ENCODE measurements around the gene SNAPC4. TPM values are rescaled to one million over a fixed set of nuclear protein-coding genes. Genes with fewer than 3 reads are reported as not detected.
A peak's percentile ranks its signal among the peaks of the same experiment; 100 is the strongest.
"Not testable (repeated sequence)": the region's sequence is repeated elsewhere in the genome, so short reads cannot be mapped to it uniquely, and the experiment has no call there.

Gene SNAPC4
- total and polyA plus RNA-seq, 10 donors: 4.6 to 14.5 (median 10.1) TPM

DNA sequence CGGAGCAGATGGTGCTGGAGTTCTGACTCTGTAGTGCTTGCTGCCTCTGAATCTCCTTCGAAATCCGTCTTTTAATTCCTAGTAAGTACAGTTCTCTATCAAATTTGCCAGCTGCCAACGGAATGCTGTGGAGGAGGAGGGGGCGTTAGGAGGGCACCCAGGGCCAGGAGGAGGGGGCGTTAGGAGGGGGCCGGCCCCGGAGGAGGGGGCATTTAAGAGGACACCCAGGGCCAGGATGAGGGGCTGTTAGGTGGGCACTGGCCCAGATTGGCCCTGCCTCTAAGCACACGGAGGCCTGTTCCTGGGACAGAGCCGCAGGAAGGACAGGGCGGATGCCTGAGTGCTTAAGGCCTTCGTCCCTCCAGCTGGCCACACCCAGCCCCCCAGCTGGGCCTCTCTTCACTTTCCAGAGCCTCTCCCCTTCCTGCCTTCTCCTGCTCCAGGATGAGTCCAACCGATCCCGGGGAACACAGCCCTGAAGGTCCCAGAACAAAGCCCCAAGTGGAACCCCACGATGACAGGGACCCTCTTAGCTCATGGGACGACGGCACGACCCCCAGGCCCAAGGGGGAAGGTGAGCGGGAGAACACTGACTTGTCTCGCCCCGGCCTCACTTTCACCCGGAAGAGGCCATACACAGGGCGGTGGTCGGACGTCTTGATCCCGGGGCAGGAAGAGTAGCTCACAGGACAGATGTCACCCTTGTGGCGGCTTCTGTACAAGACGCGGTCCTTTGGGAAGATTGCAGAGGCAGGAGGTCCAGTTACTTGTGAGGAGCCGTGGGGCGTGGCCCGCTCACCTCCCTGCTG lies 29.9 kb upstream of the SNAPC4 start:
- peak overlapping the region in 6 of 8 donors; percentile 38 to 72 (median 64) for H3K27ac ChIP-seq
- H3K27me3 ChIP-seq (replicated peaks in 1 of 7): no peaks in the 10 kb centered on the region
- TF ChIP-seq, protein P1, sequence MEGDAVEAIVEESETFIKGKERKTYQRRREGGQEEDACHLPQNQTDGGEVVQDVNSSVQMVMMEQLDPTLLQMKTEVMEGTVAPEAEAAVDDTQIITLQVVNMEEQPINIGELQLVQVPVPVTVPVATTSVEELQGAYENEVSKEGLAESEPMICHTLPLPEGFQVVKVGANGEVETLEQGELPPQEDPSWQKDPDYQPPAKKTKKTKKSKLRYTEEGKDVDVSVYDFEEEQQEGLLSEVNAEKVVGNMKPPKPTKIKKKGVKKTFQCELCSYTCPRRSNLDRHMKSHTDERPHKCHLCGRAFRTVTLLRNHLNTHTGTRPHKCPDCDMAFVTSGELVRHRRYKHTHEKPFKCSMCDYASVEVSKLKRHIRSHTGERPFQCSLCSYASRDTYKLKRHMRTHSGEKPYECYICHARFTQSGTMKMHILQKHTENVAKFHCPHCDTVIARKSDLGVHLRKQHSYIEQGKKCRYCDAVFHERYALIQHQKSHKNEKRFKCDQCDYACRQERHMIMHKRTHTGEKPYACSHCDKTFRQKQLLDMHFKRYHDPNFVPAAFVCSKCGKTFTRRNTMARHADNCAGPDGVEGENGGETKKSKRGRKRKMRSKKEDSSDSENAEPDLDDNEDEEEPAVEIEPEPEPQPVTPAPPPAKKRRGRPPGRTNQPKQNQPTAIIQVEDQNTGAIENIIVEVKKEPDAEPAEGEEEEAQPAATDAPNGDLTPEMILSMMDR (IDR thresholded peaks at IDR 0.05 in 8 of 11, conservative IDR thresholded peaks at IDR 0.05 in 3 of 11): no peak
- TF ChIP-seq POLR2AphosphoS5 (IDR thresholded peaks at IDR 0.05): peak in 1 of 3 donors; percentile 42
- intact Hi-C loops (cut with DNase I; ENCODE audit: low total_unique reads): no loop called here
- no peak overlapping the region for H3K4me3 ChIP-seq
- peaks cover 0 to 88% (median 39%) of the 10 kb centered on the region in 6 donors for H3K36me3 ChIP-seq
- H3K9me3 ChIP-seq: no peaks in the 10 kb centered on the region
- H3K4me1 ChIP-seq: peaks cover 0 to 16% (median 5%) of the 10 kb centered on the region in 6 donors
- peak; percentile 73 for DNase-seq
- WGBS, 5 donors: 74 to 86% (median 80%) methylated on average over 22 to 32 of the region's 32 CpGs

DNA sequence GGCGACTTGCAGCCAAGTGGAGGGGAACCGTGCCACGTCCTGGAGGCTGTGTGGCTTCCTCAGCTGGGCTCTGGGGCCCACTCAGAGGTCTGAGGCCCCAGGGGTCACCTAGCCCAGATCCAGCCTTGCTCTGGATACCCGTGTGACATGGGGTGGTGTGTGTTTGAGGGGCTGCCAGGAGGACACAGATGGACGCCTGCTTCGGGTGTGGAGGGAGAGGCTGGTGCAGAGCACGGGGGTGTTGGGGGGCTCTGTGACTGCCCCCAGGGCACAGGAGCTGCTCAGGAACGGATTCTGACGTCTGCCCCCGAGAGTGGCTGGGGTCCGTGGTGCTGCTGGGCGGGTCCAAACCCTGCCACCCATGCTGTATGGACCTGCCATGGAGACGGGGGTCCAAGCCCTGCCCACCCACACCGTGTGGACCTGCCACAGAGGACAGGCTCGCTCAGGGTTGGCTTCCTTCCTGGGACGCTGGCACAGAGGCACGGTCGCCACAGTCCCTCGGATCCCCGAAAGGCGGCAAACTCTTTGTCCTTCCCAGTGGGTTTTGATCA lies 29.2 kb upstream of the SNAPC4 start:
- H3K27ac ChIP-seq: peak overlapping the region in 5 of 8 donors; percentile 61 to 72 (median 67)
- H3K27me3 ChIP-seq (replicated peaks in 1 of 7): no peaks in the 10 kb centered on the region
- intact Hi-C loops (cut with DNase I; ENCODE audit: low total_unique reads): no loop called here
- no peak overlapping the region for H3K4me3 ChIP-seq
- TF ChIP-seq POLR2A (IDR thresholded peaks at IDR 0.05) (no peak), POLR2AphosphoS5 (IDR thresholded peaks at IDR 0.05) (peak in 2 of 3 donors; percentile 30 to 46)
- H3K4me1 ChIP-seq: peaks cover 0 to 16% (median 5%) of the 10 kb centered on the region in 6 donors
- DNase-seq: no peak
- no peaks in the 10 kb centered on the region for H3K9me3 ChIP-seq
- 83 to 94% (median 88%) methylated on average over 19 to 21 of the region's 21 CpGs for WGBS, 5 donors
- H3K36me3 ChIP-seq: peaks cover 0 to 88% (median 45%) of the 10 kb centered on the region in 6 donors

DNA sequence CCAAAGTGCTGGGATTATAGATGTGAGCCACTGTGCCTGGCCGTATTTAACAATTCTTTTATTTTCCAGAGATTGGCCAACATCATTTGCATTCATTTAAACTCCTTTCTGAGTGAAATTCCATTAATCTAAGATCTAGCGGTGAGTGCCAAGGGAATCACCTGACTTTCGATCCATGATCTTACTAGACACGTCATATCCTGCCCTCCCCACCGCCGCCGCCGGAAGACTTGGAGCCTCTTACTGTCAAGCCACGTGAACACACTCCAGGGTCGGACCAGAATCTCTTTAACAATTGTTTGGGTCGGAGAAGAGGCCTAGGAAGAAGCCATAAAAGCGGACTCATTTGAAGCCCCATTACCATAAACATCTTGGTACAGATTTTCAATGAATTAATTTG lies 26.8 kb upstream of the SNAPC4 start:
- intact Hi-C loops (cut with DNase I; ENCODE audit: low total_unique reads): no loop called here

DNA sequence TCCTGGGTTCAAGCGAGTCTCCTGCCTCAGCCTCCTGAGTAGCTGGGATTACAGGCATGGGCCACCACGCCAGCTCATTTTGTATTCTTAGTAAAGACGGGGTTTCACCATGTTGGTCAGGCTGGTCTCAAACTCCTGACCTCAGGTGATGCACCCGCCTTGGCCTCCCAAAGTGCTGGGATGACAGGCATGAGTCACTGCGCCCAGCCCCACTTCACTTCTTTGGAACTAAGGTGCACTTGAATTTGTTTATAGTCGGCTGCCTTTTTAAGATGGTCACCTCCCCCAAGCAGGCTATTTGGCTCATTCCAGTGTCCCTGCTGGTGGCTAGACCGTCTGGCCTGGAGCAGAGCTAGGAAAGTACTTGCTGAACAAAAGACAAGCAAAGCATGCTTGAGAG lies 25.4 kb upstream of the SNAPC4 start:
- Histone ChIP-seq H3K4me1 (peaks cover 0 to 11% (median 2%) of the 10 kb centered on the region in 6 donors), H3K36me3 (peaks cover 3 to 94% (median 63%) of the 10 kb centered on the region in 6 donors)
- H3K27me3 ChIP-seq (replicated peaks in 1 of 7); intact Hi-C loops (cut with DNase I; ENCODE audit: low total_unique reads); H3K4me3 ChIP-seq; DNase-seq; H3K27ac ChIP-seq; H3K9me3 ChIP-seq: not testable (repeated sequence)
- WGBS, 5 donors: 79 to 94% (median 86%) methylated on average over 7 of the region's 7 CpGs

More for the DNA sequence above, 26.8 kb upstream of the SNAPC4 start:
- Histone ChIP-seq H3K36me3 (peaks cover 0 to 88% (median 56%) of the 10 kb centered on the region in 6 donors), H3K27ac (no peak overlapping the region), H3K4me1 (peaks cover 0 to 16% (median 5%) of the 10 kb centered on the region in 6 donors), H3K27me3 (replicated peaks in 1 of 7) (no peaks in the 10 kb centered on the region), H3K9me3 (no peaks in the 10 kb centered on the region), H3K4me3 (no peak overlapping the region)
- TF ChIP-seq, protein P1 (IDR thresholded peaks at IDR 0.05 in 8 of 11, conservative IDR thresholded peaks at IDR 0.05 in 3 of 11): no peak
- TF ChIP-seq POLR2AphosphoS5 (IDR thresholded peaks at IDR 0.05) (no peak), POLR2A (IDR thresholded peaks at IDR 0.05) (no peak)
- WGBS, 5 donors: 80 to 94% (median 91%) methylated on average over 12 of the region's 12 CpGs
- no peak for DNase-seq

DNA sequence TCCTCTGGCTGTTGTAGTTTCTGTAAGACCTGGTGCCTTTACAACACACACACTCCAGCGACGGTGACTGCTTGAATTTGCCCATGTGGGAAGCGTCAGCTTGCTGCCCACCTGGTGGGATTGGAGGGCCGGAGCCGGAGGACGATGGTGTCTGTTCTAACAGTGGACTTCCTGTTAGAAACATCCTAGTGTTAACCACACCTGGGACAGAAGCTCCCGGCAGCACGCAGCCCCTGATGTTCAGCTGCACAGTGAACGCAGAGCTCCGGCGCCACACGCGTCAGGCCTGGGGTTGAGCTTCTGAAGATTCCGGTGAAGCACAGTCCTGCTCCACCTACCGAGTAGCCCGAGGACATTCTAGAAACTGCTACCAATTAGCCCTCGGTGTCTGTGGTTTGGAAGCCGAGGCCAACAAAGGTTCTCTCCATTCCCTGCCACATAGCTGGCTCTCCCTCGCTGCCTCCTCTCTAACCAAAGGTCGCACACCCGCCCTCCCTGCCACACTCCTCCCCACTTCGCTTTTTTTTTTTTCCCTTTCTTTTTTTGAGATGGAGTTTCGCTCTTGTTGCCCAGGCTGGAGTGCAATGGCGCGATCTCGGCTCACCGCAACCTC lies 24.9 kb upstream of the SNAPC4 start:
- H3K27me3 ChIP-seq (replicated peaks in 1 of 7): no peaks in the 10 kb centered on the region
- H3K9me3 ChIP-seq: no peaks in the 10 kb centered on the region
- peaks cover 3 to 94% (median 62%) of the 10 kb centered on the region in 6 donors for H3K36me3 ChIP-seq
- 87 to 93% (median 89%) methylated on average over 20 to 27 of the region's 27 CpGs for WGBS, 5 donors
- no peak for DNase-seq
- TF ChIP-seq POLR2A (IDR thresholded peaks at IDR 0.05): no peak
- peak in 1 of 3 donors; percentile 43 for TF ChIP-seq POLR2AphosphoS5 (IDR thresholded peaks at IDR 0.05)
- TF ChIP-seq, protein P1 (IDR thresholded peaks at IDR 0.05 in 8 of 11, conservative IDR thresholded peaks at IDR 0.05 in 3 of 11): no peak
- H3K4me3 ChIP-seq: no peak overlapping the region
- no peak overlapping the region for H3K27ac ChIP-seq
- H3K4me1 ChIP-seq: peaks cover 0 to 6% (median 0%) of the 10 kb centered on the region in 6 donors
- intact Hi-C loops (cut with DNase I; ENCODE audit: low total_unique reads): no loop called here
